Retinal pigment epithelial cell (primary cell): ENCODE data around the gene DLGAP5.

Experiments
- DNase-seq: peaks from one replicate; pipeline ENCODE4 v3.0.0-alpha.2; 2010; ENCODE audit warnings: low read depth
- H3K4me3 ChIP-seq: 2 replicates; pipeline ENCODE4 v1.5.1; 2011; ENCODE audit warnings: mild to moderate bottlenecking, low read length, control low read depth, moderate library complexity
- CTCF ChIP-seq: conservative IDR thresholded peaks from 2 replicates; pipeline ENCODE4 v1.5.1; 2011; ENCODE audit warnings: low read depth, low read length, control low read depth, inconsistent platforms

The DLGAP5 gene

DNA sequence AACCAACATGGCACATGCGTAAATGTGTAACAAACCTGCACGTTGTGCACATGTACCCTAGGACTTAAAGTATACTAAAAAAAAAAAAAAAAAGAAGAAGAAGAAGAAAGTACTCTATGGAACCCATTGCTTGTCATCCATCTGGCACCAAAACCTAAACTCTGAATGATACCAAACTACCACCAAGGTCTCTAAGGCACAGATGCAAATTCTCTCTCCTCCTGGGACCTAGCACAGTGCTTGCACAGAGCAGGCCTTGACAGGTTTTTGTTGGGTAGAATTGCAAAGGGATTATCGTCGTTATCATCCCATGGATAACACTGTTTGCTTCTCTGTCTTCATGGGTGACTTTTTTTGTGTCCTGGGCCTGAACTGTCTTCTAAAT, 75.5 kb downstream of the DLGAP5 start:
- TF ChIP-seq CTCF, result no peak
- H3K4me3 ChIP-seq, result no peak overlapping the region
- no peak for DNase-seq

- DNase-seq, result no peak
- TF ChIP-seq CTCF, result no peak
- H3K4me3 ChIP-seq, result no peak overlapping the region
These were observed 75.9 kb downstream of the DLGAP5 start for GRCh38 chr14:55115460-55115859.

GRCh38 chr14:55114720-55115119, 76.7 kb downstream of the DLGAP5 start:
- no peak overlapping the region for H3K4me3 ChIP-seq
- DNase-seq, result no peak
- no peak for TF ChIP-seq CTCF

- no peak for DNase-seq
- H3K4me3 ChIP-seq, result no peak overlapping the region
- TF ChIP-seq CTCF, result no peak
These were observed 80.2 kb downstream of the DLGAP5 start for GRCh38 chr14:55111122-55111708.

GRCh38 chr14:55109836-55110235, 81.5 kb downstream of the DLGAP5 start:
- no peak for TF ChIP-seq CTCF
- H3K4me3 ChIP-seq, result no peak overlapping the region
- no peak for DNase-seq

DNA sequence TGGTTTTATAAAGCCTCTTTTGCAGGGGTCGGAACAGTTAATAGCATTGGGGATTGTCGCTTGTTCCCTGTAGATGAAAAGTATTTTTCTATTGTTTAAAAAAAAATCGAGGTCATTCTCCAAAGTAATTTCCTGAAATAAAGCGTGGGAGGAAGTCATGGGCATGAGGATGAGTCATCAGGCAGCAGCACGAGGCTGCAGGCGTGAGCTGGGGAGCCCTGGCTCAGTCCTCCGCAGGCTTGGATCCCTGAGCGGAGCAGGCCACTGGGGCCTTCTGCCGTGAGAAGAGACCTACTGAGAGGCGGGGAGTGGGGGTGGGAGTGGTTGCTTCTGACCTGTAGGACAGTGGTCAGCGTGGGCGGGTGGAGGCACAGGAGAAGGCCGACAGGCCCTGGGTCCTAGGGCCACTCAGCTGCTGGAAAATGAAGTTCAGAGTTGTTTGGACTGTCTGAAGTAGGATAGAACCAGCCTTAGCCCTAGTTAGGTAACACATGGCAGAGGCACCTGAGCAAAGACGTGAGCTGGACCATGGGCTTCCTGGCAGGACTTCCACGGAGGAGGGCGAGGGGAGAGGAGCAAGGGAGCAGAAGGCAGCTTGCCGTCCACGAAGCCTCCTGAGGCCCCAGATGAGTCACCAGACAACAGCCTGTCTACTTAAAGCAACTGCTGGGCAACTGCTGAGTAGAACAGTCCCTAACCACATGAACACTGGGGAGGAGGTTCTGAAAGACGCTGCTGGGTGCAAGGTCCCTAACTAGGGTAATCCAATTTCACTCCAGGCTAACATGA, 83.4 kb downstream of the DLGAP5 start:
- TF ChIP-seq CTCF, result no peak
- peak; percentile 94 for DNase-seq
- H3K4me3 ChIP-seq, result no peak overlapping the region

GRCh38 chr14:55105991-55106390, 85.4 kb downstream of the DLGAP5 start:
- no peak overlapping the region for H3K4me3 ChIP-seq
- no peak for TF ChIP-seq CTCF
- no peak for DNase-seq
